ENCODE measurements around the gene METAP1D. TPM values are rescaled to one million over a fixed set of nuclear protein-coding genes. Genes with fewer than 3 reads are reported as not detected.

The METAP1D gene
- total and polyA plus RNA-seq, 2 of the 4 experiments (the other 2 are of a cell fraction), result 3.4 to 5.5 TPM

- ATAC-seq (ENCODE audit: low read depth), result no peak
- no peak overlapping the region for H3K4me3 ChIP-seq (ENCODE audit: insufficient read depth, low read depth, low read length)
- dilution Hi-C loops (cut with HindIII; ENCODE audit: low sequenced_read_pairs, unreplicated experiment), result no loop called here
- no peak overlapping the region for H4K8ac ChIP-seq (ENCODE audit: low read depth in 2 of 2, low read length in 2 of 2)
- no peaks in the 10 kb centered on the region for H3K79me1 ChIP-seq (ENCODE audit: low read depth in 1 of 2, low read length in 2 of 2)
- no peaks in the 10 kb centered on the region for H4K20me1 ChIP-seq (ENCODE audit: insufficient read depth, low read length)
- no peak overlapping the region for H2BK20ac ChIP-seq (ENCODE audit: low read depth, low read length)
- H4K91ac ChIP-seq (ENCODE audit: insufficient read depth, low read depth, low read length), result no peak overlapping the region
- H3K36me3 ChIP-seq (ENCODE audit: control insufficient read depth, insufficient read depth, low read length), result no peaks in the 10 kb centered on the region
- intact Hi-C loops (cut with micrococcal nuclease), result loop anchor here (5.0 kb wide), 1 partner anchor 45 kb away; no protein-coding TSS in a partner anchor
- H3K14ac ChIP-seq (replicated peaks; ENCODE audit: low read depth, low read length), result no peak overlapping the region
- CTCF ChIA-PET, result no interaction called here
- peaks cover 12% of the 10 kb centered on the region for H3K9me3 ChIP-seq (ENCODE audit: control insufficient read depth, insufficient read depth, low read length)
- H2AFZ ChIP-seq (replicated peaks; ENCODE audit: low read length, poor library complexity), result no peak overlapping the region
- no peaks in the 10 kb centered on the region for H3K9me1 ChIP-seq (ENCODE audit: insufficient read depth, low read length)
- no peak overlapping the region for H2AK5ac ChIP-seq (ENCODE audit: low read depth, low read length)
- H3K4me2 ChIP-seq (ENCODE audit: low read depth, low read length), result no peak overlapping the region
- no peak overlapping the region for H2BK15ac ChIP-seq (ENCODE audit: low read depth, low read length)
- no peak overlapping the region for H3K18ac ChIP-seq (ENCODE audit: low read depth, low read length)
- POLR2A ChIA-PET (ENCODE audit: unreplicated experiment), result no interaction called here
- DNase-seq, result no peak
- BruUV-seq (replicated peaks), result no TSS peak
- H2BK5ac ChIP-seq (ENCODE audit: low read depth, low read length, poor library complexity, severe bottlenecking), result no peak overlapping the region
- in situ Hi-C loops (cut with MboI; ENCODE audit: low sequenced_read_pairs), result no loop called here
- no peak overlapping the region for H2AK9ac ChIP-seq (replicated peaks; ENCODE audit: low read depth, low read length, poor library complexity)
- H3K9ac ChIP-seq (ENCODE audit: low read depth, low read length), result no peak overlapping the region
- WGBS, 2 experiments (ENCODE audit: extremely low coverage in 2 of 2, insufficient read length in 1 of 2), result 7% methylated on average over 6 of the region's 14 CpGs; no CpG with 5 or more reads in 1 of the 2 experiments
- H3K56ac ChIP-seq (ENCODE audit: extremely low read depth, insufficient read depth, low read length), result no peak overlapping the region
- no peak overlapping the region for H2BK120ac ChIP-seq (ENCODE audit: low read depth, low read length)
- H3K4ac ChIP-seq (ENCODE audit: low read depth, low read length), result no peak overlapping the region
- no peak overlapping the region for H3K23ac ChIP-seq (ENCODE audit: low read depth, low read length)
- H3K27ac ChIP-seq (ENCODE audit: insufficient read depth, low read length), result no peak overlapping the region
- H3K27me3 ChIP-seq (ENCODE audit: control insufficient read depth, insufficient read depth, low read length), result peaks cover 61% of the 10 kb centered on the region
- no peaks in the 10 kb centered on the region; the same call in 1 of the 2 replicates for H3K4me1 ChIP-seq (ENCODE audit: control insufficient read depth, insufficient read depth, low read length)
- H4K5ac ChIP-seq (ENCODE audit: low read depth, low read length), result no peak overlapping the region
- TF ChIP-seq MAFK (IDR thresholded peaks at IDR 0.05; ENCODE audit: low read depth, low read length) (no peak), CEBPB (IDR thresholded peaks at IDR 0.05; ENCODE audit: low read depth, low read length) (no peak), SMC3 (IDR thresholded peaks at IDR 0.05; ENCODE audit: low read depth, low read length) (no peak), POLR2A (IDR thresholded peaks at IDR 0.05; ENCODE audit: low read depth, low read length) (no peak), RCOR1 (IDR thresholded peaks at IDR 0.05; ENCODE audit: insufficient replicate concordance, low read length) (no peak), MAZ (IDR thresholded peaks at IDR 0.05; ENCODE audit: borderline replicate concordance, low read depth, low read length) (no peak), MXI1 (IDR thresholded peaks at IDR 0.05; ENCODE audit: borderline replicate concordance, low read depth, low read length) (no peak), RAD21 (IDR thresholded peaks at IDR 0.05; ENCODE audit: low read length) (no peak), NFE2L2 (IDR thresholded peaks at IDR 0.05; ENCODE audit: low read depth, low read length) (no peak), FOS (IDR thresholded peaks at IDR 0.05; ENCODE audit: low read depth, low read length) (no peak), BHLHE40 (IDR thresholded peaks at IDR 0.05; ENCODE audit: low read depth, low read length) (no peak), CTCF (conservative IDR thresholded peaks at IDR 0.05; ENCODE audit: low read depth, low read length) (no peak), ELK1 (IDR thresholded peaks at IDR 0.05; ENCODE audit: borderline replicate concordance, low read depth, low read length) (no peak), RFX5 (IDR thresholded peaks at IDR 0.05; ENCODE audit: low read depth, low read length) (no peak)
- TF ChIP-seq, protein P1, sequence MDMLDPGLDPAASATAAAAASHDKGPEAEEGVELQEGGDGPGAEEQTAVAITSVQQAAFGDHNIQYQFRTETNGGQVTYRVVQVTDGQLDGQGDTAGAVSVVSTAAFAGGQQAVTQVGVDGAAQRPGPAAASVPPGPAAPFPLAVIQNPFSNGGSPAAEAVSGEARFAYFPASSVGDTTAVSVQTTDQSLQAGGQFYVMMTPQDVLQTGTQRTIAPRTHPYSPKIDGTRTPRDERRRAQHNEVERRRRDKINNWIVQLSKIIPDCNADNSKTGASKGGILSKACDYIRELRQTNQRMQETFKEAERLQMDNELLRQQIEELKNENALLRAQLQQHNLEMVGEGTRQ (IDR thresholded peaks at IDR 0.05; ENCODE audit: low read depth, low read length), result no peak
Measured at GRCh38 chr2:172082105-172082943, 82.6 kb downstream of the METAP1D start.
